Lung microvascular endothelial cell (primary cell): ENCODE results near the gene SYNE3. TPM values are rescaled to one million over a fixed set of nuclear protein-coding genes. Genes with fewer than 3 reads are reported as not detected.

ENCODE experiments used
- DNase-seq, 2 donors: peaks; one replicate each; pipeline versions ENCODE4 v3.0.0 to v3.0.0-alpha.2; 2010; ENCODE audit warnings: low read depth in 2 of 2
- total RNA-seq: library from RNA; depleted of rRNA; stranded (reverse); fragments of >200 nt; gene quantifications from 2 replicates; pipeline ENCODE4 v1.2.1, GENCODE V29; 2014

Gene SYNE3
- total RNA-seq = 12.0 and 12.5 TPM in 2 replicates

GRCh38 chr14:95516554-95517181, at the start of gene SYNE3:
Gene SYNE3, minus strand, starts transcription at chr14:95516650. Its CDS starts 40,829 bp downstream, at chr14:95475821.
- DNase-seq = peak in 1 of 2 donors; percentile 28

GRCh38 chr14:95564060-95564459, 47.6 kb upstream of the SYNE3 start:
- DNase-seq = no peak

GRCh38 chr14:95562892-95563685, 46.6 kb upstream of the SYNE3 start:
- DNase-seq = peak in 1 of 2 donors; percentile 49

GRCh38 chr14:95561001-95561412, 44.6 kb upstream of the SYNE3 start:
- peak; percentile 86 to 92 for DNase-seq

- DNase-seq = no peak
Measured at GRCh38 chr14:95559203-95559602, 42.8 kb upstream of the SYNE3 start.

- DNase-seq = no peak
Measured at GRCh38 chr14:95557832-95558231, 41.4 kb upstream of the SYNE3 start.

GRCh38 chr14:95557291-95557690, 40.8 kb upstream of the SYNE3 start:
- no peak for DNase-seq

- no peak for DNase-seq
Measured at GRCh38 chr14:95555053-95555452, 38.6 kb upstream of the SYNE3 start.

GRCh38 chr14:95553141-95553540, 36.7 kb upstream of the SYNE3 start:
- DNase-seq = no peak

GRCh38 chr14:95551435-95551834, 35.0 kb upstream of the SYNE3 start:
- no peak for DNase-seq

- DNase-seq = peak; percentile 22 to 29
Measured at GRCh38 chr14:95549656-95550585, 33.5 kb upstream of the SYNE3 start.

- DNase-seq = no peak
Measured at GRCh38 chr14:95548328-95548929, 32.0 kb upstream of the SYNE3 start.

GRCh38 chr14:95547626-95548327, 31.3 kb upstream of the SYNE3 start:
- peak in 1 of 2 donors; percentile 65 for DNase-seq

- DNase-seq = no peak
Measured at GRCh38 chr14:95547272-95547625, 30.8 kb upstream of the SYNE3 start.

- DNase-seq = peak in 1 of 2 donors; percentile 88
Measured at GRCh38 chr14:95545515-95546168, 29.2 kb upstream of the SYNE3 start.

GRCh38 chr14:95544588-95544987, 28.1 kb upstream of the SYNE3 start:
- DNase-seq = no peak

GRCh38 chr14:95543021-95543420, 26.6 kb upstream of the SYNE3 start:
- no peak for DNase-seq

- no peak for DNase-seq
Measured at GRCh38 chr14:95541932-95542930, 25.8 kb upstream of the SYNE3 start.

- no peak for DNase-seq
Measured at GRCh38 chr14:95541346-95541745, 24.9 kb upstream of the SYNE3 start.
